Measurements from ENCODE around the gene CHURC1.

DNA sequence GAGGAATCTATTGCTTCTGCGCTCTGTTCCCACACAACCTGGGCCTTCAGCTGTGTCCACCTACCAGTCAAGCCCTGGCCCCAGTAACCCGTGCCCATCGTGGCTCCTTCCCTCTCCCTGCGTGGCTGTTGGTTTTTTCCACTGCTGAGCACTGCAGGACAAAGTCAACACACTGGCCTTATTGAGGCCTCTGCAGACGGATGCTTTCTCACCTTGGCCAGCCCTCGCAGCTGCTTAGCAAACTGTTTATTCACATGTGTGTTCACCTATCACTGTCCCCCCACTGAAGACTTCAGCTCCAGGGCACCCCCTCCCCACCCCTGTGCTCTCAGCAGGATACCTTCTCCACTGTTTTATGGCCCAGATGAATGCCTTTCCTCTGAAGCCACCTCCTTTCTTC lies 41.0 kb downstream of the CHURC1 start:
- TF ChIP-seq, protein P1, sequence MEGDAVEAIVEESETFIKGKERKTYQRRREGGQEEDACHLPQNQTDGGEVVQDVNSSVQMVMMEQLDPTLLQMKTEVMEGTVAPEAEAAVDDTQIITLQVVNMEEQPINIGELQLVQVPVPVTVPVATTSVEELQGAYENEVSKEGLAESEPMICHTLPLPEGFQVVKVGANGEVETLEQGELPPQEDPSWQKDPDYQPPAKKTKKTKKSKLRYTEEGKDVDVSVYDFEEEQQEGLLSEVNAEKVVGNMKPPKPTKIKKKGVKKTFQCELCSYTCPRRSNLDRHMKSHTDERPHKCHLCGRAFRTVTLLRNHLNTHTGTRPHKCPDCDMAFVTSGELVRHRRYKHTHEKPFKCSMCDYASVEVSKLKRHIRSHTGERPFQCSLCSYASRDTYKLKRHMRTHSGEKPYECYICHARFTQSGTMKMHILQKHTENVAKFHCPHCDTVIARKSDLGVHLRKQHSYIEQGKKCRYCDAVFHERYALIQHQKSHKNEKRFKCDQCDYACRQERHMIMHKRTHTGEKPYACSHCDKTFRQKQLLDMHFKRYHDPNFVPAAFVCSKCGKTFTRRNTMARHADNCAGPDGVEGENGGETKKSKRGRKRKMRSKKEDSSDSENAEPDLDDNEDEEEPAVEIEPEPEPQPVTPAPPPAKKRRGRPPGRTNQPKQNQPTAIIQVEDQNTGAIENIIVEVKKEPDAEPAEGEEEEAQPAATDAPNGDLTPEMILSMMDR (IDR thresholded peaks at IDR 0.05), result no peak
- TF ChIP-seq EZH2 (IDR thresholded peaks at IDR 0.05), result no peak

All from neural progenitor cell (in vitro differentiated cells).